Suppressor macrophage (primary cell): ENCODE data around the gene PDCD2L.
"Not testable (repeated sequence)": the region's sequence is repeated elsewhere in the genome, so short reads cannot be mapped to it uniquely, and the experiment has no call there.

Source experiments
- DNase-seq, 4 experiments: peaks; one replicate each; pipeline ENCODE4 v3.0.0-alpha.2; 2020 to 2022

PDCD2L gene

DNA sequence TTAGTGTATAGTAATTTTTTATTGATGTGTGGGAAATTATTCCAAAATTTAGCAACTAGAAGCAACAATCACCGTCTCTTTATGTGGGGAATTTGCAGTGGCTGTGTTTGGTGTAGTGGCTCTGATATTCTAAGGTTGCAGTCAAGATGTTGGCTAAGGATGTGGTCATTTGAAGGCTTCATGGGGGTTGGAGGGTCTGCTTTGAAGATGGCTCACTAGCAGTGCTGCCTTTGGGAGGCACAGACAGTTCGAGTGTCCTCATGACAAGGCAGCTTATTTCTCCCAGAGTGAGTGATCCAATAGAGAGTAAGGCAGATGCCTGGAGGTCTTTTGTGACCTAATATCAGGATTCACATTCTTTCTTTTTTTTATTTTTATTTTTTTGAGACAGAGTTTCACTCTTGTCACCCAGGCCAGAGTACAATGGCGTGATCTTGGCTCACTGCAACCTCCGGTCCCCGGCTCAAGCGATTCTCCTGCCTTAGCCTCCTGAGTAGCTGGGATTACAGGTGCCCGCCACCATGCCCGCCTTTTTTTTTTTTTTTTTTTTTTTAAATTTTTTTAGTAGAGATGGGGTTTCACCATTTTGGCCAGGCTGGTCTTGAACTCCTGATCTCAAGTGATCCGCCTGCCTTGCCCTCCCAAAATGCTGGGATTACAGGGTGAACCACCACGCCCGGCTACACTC, 30.5 kb upstream of the PDCD2L start:
- DNase-seq: no peak

DNA sequence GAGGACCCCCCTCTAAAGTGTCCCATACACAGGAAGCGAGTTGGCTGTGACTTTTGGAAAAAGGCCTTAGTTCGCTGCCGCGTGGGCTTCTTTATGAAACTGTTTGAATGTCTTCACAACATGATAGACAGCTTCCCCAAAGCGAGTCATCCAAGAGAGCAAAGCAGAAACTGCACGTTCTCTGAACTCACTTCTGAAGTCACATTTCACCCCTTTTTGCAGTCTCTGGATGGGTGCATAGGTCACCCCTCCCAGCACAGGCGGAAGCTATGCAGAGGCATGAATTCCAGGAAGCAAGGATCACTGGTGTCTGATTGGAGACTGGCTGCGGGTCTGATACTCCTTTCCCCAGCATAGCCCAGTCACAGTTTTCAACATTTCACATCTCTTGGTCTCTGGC, 28.6 kb upstream of the PDCD2L start:
- DNase-seq: peak; percentile 16 to 49 (median 28)

DNA sequence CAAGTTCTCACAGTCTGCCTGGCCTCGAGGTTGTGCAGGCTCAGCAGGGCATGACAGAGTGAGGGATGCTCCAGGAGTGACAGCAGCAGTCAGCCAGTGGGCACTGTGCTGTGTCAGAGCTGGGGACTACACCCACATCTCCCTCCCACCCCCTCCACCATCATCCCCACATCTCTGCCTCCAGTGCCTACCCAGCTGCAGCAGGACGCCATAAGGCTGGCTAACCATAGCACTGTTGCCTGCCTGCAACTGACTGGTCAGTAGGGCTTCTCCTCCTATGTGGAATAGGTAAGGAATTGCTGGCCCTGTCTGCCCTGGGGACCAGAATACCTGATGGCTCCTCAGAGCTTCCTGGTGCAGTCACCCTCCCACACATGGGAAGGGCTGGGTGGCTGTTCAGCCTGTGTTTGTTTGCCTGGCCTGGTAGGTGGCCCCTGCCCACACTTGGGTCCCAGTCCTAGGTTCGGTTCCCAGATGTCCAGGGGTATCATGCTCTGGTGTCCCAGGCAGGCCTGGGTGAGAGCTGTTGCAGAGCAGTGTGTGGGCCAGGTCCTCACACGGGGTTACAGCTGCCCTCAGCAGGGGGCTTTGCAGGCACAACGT, 23.5 kb upstream of the PDCD2L start:
- DNase-seq: no peak

DNA sequence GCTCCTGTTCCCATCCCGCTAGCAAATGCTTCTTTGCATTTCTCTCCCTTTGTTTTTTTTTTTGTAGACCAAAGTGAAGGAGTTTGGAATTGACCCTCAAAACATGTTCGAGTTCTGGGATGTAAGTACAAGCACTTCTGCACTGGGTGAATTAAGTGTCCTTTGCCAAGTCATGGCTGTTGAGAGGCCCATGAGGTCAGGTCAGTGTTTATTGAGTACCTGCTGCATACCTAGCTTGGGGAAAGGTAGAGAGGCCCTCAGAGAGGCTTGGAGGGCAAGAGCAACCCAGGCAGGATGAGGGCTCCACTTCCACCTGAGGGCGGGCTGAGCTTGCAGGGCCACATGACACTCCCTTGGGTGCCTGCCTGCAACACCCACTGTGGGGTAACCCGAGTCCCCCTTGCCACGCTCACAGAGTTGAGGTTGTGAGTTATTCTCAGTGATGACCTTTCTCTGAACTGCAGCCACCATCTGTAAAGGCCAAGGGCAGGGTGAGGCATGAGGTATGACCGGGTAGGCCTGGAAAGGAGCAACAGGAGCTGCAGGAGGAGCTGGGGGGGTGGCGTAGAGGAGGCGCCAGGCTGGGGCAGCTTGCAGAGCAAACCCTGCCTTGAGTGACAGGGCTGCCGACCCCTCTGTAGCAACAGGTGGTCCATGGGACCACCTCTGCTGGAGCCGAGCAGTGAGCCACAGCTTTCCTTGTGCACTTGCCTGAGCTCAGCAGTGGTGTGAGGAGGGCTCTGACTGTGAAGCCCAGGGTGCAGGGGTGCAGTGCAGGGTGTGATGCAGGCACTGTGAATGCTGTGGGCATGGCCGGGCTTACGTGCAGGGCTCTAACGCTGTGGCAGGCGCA, 22.6 kb upstream of the PDCD2L start:
- no peak for DNase-seq

DNA sequence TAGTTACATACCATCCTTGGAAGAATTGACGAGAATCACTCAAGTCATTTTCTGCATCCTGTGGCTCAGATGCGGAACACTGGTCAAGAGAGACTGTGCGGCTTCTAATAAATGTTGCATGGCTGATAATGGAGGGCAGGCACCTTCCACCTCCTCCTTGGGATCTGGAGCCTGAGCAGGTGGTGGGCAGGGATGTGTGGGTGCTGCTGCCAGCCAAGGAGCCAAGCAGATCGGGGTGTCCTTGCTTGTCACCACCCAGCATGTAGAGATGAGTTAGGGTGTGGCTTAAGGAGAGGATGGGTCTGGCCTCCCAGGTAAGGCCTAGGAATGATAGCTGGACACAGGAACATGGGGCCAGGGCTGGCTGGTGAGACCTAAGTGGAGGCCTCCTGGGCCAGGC, 21.7 kb upstream of the PDCD2L start:
- DNase-seq: no peak

DNA sequence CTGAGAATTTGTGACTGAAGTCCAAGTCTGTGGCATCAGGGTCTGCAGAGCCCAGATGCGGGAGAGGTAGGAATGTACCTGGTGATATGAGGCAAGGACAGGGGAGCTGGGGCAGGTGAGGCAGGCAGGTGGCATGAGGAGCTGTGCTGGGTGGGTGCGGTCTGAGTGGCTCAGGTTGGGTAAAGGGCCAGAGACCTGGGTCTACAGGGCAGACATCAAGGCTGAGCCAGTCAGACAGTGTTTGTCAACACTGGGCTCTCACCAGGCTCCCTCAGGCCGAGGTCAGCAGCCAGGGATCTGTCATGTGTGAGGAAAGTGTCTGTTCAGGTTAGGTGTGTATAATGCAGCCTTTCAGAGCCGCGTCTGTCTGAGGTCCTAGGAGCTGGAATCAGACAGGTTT, 20.6 kb upstream of the PDCD2L start:
- DNase-seq: no peak

DNA sequence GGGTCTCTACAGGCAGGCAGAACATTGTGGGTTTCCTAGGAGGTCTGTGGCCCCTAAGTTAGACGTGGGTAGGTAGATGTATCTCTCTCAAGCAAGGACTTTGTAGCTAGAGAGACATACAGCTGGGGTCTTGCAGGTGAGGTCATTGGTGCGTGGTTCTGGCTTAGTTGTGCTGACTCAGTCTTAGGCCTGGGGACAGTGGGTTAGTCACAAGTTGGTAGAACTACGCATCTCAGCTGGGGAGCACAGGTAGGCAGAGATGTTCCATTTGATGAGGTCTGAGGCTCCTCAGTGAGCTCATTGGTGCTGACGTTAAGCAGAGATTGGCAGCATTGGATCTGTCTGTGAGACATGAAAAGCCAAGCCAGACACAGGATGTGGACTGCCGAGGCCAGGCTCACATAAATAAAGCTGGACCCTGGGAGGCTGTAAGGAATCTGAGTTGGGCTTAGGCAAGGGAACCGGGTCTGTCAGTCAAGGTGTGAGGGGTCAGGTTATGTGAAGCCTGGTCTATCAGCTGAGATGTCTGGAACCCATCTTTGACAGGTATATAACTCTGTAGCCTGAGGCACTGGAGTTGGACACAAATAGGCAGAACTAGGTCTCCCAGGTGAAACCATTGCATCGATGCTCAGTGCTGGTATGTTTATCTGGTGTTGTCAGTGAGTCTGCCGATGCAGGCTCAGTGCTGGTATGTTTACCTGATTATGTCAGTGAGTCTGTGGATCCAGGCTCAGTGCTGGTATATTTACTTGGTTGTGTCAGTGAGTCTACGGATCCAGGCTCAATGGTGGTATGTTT, 17.4 kb upstream of the PDCD2L start:
- DNase-seq: no peak

DNA sequence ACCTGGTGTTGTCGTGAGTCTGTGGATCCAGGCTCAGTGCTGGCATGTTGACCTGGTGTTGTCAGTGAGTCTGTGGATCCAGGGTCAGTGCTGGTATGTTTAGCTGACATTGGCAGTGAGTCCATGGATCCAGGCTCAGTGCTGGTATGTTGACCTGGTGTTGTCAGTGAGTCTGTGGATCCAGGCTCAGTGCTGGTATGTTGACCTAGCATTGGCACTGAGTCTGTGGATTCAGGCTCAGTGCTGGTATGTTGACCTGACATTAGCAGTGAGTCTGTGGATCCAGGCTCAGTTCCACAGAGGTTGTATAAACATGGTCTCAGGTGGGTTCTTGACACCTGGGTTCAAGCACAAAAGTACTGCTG, 16.8 kb upstream of the PDCD2L start:
- no peak for DNase-seq

DNA sequence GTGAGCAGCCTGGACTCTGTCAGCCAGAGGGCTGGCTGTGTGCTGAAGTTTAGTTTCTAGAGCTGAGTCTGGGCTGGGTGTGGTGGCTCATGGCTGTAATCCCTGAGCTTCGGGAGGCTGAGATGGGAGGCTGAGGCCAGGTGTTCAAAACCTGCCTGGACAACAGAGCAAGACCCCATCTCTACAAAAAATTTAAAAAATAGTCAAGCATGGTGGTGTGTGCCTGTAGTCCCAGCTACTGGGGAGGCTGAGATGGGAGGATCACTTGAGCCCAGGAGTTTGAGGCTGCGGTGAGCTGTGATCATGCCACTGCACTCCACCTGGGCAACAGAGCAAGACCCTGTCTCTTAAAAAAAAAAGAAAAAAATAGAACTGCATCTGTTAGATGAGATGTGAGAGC, 15.5 kb upstream of the PDCD2L start:
- not testable (repeated sequence) for DNase-seq

DNA sequence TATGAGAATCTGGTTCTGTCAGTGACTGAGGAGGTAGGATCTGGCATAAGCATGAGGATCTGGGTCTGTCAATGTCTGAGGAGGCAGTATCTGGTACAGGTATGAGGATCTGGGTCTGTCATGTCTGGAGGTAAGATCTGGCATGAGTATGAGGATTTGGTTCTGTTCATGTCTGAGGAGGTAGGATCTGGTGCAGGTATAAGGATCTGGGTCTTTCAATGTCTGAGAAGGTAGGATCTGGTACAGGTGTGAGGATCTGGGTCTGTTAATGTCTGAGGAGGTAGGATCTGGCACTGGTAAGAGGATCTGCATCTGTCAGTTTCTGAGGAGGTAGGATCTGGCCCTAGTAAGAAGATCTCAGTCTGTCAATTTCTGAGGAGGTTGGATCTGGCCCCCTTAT, 12.4 kb upstream of the PDCD2L start:
- no peak for DNase-seq

DNA sequence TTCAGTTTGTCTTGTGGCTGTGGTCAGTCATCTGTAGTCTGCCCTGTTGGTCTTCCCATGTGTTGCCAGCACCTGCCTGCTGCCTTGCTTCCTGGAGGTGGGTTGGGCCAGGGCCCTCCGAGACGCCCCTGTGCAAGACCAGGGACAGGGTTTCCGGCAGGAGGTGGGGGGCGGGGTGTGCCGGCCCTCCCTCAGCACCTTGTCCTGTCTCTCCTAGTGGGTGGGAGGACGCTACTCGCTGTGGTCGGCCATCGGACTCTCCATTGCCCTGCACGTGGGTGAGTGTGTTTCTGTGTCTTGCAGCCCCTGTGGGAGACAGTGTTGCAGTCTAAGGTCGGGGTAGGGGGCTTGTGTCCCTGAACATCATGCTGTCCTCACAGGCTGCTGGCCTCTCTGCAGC, 11.2 kb upstream of the PDCD2L start:
- DNase-seq: no peak

DNA sequence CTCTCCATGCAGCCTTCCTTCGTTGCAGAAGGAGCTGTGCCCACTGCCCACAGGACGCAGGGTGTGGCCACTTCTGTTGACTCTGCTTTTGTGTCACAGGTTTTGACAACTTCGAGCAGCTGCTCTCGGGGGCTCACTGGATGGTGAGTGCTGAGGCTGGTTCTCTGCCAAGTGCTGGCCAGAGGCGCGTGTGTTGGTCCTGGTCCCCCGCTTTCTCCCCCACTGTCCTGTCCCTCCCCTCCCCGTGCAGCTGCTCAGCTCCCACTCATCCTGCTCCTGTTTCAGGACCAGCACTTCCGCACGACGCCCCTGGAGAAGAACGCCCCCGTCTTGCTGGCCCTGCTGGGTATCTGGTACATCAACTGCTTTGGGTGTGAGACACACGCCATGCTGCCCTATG, 10.6 kb upstream of the PDCD2L start:
- no peak for DNase-seq

DNA sequence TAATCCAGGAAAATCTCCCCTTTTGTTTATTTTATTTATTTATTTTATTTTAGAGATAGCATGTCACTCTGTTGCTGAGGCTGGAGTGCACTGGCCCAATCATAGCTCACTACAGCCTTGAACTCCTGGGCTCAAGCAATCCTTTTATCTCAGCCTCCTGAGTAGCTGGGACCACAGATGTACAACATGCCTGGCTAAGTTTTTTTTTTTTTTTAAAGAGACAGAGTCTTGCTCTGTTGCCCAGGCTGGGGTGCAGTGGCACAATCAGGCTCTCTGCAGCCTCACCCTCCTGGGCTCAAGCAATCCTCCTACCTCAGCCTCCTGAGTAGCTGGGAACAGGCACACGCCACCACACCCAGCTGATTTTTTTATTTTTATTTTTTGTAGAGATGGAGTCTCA, 6.3 kb upstream of the PDCD2L start:
- no peak for DNase-seq

DNA sequence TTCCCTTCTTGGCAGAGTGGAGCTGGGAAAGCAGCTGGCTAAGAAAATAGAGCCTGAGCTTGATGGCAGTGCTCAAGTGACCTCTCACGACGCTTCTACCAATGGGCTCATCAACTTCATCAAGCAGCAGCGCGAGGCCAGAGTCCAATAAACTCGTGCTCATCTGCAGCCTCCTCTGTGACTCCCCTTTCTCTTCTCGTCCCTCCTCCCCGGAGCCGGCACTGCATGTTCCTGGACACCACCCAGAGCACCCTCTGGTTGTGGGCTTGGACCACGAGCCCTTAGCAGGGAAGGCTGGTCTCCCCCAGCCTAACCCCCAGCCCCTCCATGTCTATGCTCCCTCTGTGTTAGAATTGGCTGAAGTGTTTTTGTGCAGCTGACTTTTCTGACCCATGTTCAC, 4.3 kb upstream of the PDCD2L start:
- DNase-seq: no peak

DNA sequence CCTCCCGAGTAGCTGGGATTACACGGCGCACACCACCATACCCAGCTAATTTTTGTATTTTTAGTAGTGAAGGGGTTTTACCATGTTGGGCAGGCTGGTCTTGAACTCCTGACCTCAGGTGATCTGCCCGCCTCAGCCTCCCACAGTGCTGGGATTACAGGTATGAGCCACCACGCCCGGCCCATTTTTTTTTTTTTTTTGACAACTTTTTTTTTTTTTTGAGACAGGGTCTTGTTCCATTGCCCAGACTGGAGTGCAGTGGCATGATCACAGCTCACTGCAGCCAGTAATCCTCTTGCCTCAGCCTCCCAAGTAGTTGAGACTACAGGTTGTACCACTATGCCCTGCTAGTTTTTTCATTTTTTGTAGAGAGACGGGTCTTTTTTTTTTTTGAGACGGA, 3.4 kb upstream of the PDCD2L start:
- not testable (repeated sequence) for DNase-seq

DNA sequence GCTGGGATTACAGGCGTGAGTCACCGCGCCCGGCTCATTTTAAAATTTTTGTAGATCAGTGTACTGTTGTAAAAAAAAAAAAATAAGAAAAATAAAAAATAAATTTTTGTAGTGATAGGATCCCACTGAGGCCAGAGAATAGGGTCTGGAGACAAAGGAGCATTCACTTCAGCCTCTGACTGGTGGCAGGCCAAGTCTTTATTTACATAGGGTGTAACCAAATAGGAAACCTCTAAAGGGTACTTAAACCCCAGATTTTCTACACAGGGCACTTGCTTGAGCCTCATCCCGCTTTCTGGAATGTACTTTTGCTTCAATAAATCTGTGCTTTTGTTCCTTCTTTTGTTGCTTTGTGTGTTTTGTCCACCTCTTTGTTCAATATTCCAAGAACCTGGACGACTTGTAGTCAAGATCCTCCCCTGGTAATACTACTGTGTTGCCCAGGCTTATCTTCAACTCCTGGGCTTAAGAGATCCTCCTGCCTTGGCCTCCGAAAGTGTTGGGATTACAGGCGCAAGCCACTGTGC, 2.1 kb upstream of the PDCD2L start:
- no peak for DNase-seq

DNA sequence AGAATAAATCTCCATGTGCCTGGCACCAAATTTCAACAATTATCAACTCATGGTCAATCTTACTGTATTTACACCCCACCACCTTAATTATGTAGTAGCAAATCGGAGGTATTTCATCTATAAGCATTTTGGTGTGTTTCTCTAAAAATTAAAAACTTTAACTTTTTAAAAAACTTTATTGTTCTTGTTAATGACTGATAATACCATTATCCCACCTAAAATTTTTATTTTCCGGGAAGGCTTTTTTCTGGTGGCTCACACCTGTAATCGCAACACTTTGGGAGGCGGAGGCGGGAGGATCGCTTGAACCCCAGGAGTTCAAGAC, 453 bp upstream of the PDCD2L start:
- DNase-seq: no peak

DNA sequence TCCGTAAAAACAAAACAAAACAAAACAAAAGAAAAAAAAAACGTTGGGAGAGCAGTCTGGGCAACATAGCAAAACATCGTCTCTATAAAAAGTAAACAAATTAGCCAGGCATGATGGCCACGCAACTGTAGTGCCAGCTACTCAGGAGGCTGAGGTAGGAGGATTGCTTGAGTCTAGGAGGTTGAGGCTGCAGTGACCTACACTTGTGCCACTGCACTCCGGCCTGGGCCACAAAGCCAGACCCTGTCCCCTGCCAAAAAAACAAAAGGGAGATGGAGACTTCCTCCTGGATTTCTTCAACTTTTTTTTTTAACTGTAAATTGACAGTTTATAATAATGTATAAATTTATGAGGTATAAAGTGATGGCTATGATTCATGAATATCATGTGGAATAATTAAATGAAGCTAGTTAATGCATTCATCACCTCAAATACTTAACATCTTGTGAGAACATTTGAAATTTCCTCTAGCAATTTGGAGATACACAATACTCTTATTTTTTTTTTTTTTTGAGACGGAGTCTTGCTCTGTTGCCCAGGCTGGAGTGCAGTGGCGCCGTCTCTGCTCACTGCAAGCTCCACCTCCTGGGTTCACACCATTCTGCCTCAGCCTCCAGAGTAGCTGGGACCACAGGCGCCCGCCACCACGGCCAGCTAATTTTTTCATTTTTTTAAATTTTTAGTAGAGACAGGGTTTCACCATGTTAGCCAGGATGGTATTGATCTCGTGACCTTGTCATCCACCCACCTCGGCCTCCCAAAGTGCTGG, 1.9 kb downstream of the PDCD2L start:
- no peak for DNase-seq

DNA sequence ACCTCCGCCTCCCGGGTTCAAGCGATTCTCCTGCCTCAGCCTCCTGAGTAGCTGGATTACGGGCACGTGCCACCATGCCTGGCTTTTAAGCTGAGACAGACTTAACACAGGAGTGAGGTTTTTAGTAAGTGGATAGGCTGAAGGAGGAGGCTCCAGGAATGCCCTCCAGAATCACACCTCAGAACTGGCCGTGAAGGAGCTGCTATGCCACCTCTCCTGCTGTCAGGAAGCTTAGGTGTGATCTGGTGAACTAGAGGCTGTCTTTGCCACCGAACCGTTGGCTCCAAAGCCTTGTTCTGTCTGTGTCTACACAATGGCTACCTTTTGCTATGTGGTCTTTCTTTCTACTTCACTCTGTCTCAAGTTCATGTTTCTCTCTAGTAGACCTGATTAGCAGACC, 4.2 kb downstream of the PDCD2L start:
- no peak for DNase-seq

DNA sequence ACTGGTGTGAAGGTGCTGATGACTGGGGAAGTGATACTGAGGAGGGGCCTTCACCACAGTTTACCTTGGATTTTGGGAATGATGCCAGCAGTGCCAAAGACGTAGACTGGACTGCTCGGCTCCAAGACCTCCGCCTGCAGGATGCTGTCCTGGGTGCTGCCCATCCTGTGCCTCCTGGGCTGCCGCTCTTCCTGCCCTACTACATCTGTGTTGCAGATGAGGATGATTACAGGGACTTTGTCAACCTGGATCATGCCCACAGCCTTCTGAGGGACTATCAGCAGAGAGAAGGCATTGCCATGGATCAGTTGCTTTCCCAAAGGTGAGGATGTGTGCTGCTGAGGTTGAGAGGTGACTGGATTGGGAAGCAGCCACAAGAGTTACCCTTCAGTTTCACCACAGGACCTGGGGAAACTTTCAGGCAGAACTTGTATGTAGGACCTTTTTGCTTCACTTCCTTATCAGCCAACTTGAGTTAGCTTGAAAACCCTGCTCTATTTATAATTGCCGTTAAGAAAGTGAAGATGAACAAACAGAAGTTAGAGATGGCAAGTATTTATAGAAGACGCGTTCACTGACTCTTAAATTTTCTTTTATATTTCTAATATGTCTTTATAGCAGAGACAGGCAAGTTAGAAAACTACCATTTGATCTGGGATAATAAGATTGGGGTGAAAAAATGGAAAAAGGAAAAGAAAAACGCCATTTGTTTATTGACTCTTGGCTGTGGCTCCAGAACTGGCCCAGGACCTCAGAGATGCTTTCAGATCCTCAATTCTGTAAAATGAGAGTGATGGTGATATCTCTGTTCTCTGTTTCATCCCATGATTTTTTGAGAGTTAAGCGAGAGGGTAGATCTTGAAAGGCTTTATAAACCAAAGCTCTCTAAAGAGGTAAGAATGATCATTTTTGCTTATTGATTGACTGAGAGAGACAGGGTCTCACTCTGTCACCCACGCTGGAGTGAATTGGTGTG, 5.3 kb downstream of the PDCD2L start:
- no peak for DNase-seq

DNA sequence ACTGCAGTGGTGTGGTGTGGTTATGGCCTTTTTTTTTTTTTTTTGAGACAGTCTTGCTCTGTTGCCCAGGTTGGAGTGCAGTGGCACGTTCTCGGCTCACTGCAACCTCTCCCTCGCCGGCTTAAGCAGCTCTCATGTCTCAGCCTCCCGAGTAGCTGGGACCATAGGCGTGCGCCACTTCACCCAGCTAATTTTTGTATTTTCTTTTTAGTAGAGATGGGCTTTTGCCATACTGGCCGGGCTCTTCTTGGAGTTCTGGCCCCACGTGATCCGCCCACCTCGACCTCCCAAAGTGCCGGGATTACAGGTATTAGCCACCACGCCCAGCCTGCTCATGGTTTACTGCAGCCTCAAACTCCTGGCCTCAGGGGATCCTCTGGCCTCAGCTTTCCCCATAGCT, 7.0 kb downstream of the PDCD2L start:
- DNase-seq: no peak
